ENCODE data around the gene FTCD.
A peak's percentile ranks its signal among the peaks of the same experiment; 100 is the strongest.
"Not testable (repeated sequence)": the region's sequence is repeated elsewhere in the genome, so short reads cannot be mapped to it uniquely, and the experiment has no call there.

The FTCD gene

DNA sequence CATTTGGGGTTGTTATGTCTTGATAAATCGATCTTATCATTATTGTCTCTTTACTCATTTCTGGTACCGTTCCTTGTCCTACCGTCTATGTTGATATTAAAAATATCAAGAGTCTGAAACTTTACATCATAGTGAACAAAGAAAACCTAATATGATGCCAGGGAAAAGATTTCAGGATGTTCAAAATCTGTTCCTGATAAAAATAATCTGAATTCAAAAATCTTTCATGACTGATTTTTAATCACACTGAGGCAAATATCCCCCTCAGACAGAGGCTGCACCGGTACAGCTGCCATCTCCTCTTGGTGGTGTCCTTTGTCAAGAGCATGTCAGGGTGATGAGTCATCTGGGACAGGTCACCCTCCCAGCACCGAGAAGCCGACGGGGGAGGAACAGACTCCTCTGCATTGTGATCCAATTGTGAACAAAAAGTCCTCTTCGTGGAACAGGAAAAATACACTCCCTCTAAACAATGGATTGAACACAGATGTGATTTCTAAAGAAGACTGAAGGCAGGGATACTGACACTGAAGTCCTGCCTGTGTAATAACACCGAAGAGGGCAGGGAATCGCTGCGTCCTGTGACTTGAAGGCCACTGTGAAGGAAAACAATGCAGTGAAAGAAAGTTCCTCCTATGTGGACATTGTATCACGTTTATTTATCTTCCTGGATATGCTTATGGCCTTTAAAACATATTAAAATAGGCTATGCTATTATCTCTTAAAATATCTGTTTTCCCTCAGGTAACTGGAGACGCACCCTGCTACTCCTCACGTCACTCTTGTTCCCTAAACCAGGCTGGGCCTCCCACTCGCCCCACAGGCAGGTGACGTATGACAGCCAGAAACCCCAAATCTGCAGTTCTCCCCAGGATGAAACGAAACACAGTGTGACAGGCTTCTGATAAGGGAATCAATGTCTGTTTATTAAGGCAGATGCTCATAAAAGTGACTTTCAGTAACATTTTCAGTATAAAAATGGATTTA is 33.1 kb upstream of the FTCD start:
- DNase-seq (ENCODE audit: low spot score): no peak

DNA sequence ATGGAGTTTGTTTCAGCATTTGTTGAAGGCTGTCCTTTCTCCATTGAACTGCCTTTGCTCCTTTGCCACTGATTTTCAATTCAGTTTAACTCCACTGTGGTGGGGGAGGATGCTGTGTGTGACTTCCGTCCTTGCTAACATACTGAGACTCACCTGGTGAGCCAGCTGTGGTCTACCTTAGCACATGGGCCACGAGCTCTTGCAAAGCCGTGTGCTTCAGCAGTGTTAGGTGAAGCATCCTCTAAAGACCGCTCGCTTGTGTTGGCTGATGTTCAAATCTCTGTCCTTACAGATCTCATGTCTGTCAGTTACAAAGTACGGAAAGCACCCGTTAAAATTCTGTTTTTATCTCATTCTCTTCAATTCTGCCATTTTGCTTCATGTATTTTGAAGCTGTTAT is 32.4 kb upstream of the FTCD start:
- no peak for DNase-seq (ENCODE audit: low spot score)

DNA sequence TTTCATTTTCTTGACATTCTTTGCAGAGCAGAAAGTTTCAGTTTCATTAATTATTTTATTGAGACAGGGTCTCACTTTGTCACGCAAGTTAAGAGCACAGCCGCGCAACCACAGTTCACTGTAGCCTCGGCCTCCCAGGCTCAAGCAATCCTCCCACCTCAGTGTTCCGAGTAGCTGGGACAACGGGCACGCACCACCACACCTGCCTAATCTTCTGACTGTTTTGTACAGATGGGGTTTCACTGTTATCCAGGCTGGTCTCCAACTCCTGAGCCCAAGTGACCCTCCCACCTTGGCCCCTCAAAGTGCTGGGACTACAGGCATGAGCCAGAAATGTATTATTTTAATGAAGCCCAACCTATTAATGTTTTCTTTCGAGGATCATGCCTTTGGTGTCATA is 31.9 kb upstream of the FTCD start:
- DNase-seq (ENCODE audit: low spot score): no peak

DNA sequence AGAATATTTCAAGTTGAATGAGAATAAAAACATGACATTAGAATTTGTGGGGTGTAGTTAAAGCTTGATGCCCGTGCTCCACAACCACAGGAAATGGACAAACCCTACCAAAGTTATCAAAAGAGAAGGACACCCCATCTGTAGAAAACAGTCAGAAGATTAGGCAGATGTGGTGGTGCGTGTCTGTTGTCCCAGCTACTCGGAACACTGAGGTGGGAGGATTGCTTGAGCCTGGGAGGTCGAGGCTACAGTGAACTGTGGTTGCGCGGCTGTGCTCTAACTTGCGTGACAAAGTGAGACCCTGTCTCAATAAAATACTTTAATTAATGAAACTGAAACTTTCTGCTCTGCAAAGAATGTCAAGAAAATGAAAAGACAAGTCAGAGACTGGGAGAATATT is 30.3 kb upstream of the FTCD start:
- DNase-seq (ENCODE audit: low spot score): no peak

DNA sequence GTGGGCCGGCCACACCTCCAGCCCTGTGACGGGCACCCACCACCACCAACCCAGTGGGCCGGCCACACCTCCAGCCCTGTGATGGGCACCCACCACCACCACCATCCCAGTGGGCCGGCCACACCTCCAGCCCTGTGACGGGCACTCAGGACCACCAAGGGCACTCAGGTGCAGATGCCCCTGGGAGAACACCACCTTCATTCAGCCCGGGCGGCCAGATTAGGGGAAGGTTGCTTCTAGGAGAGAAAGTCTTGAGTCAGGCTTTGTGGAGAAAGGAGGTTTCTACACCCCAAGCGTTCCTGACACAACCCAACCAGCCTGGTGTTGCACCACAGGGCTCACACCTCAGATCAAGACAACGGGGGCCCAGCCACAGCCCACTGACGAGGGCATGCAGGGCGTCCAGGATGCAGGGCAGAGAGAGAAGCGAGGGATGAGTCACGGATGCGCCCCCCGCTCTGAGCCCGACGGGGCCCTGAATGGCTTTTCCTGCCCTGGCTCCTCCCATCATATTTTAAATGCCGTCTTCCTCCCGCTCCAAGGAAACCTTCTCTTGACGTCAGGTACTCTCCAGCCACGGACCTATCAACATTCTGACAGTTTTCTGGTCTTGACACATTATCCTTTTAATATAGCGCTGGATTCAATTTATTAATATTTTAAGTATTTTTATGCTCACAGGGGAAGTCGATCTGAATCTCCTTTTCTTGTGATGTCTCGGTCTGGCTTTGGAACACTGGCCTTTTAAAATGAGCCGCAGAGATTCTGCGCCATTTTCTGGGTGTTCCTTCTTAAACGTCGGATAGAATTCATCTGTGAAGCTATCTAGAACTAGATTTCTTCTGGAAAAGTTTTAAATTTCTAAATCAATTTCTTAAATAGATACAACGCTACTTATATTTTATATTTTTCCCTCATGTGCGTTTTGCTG is 29.5 kb upstream of the FTCD start:
- peak; percentile 86 for DNase-seq (ENCODE audit: low spot score)

DNA sequence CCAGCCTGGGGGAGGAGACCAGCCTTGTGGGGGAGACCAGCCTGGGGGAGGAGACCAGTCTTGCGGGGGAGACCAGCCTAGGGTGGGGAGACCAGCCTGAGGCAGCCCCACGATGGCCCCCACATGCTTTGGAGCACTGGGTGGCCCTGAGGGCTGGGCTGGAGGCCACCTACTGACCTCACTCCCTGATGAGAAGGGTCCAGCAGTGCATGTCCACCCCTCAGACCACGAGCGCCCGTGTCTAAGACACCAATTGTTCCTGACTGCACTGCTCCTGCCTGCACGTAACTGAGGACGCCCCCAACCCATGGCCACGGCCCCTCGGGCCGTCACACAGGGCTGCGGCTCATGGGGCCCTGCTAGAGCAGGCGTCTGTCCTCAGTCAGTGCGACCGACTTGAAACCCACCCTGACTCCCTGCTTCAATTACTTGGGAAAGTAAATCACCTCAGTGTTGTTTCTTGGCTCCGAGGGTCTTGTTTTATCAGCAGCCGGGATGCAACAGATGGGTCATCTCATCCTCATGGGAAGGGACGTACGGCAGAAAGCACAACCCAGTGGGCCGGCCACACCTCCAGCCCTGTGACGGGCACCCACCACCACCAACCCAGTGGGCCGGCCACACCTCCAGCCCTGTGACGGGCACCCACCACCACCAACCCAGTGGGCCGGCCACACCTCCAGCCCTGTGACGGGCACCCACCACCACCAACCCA is 28.7 kb upstream of the FTCD start, which contains the start of gene SPATC1L:
SPATC1L (minus strand) TSS at position 550 of the 715 bp plus-strand sequence. CDS start 1,643 bp downstream, outside the sequence.
- peak; percentile 73 for DNase-seq (ENCODE audit: low spot score)

DNA sequence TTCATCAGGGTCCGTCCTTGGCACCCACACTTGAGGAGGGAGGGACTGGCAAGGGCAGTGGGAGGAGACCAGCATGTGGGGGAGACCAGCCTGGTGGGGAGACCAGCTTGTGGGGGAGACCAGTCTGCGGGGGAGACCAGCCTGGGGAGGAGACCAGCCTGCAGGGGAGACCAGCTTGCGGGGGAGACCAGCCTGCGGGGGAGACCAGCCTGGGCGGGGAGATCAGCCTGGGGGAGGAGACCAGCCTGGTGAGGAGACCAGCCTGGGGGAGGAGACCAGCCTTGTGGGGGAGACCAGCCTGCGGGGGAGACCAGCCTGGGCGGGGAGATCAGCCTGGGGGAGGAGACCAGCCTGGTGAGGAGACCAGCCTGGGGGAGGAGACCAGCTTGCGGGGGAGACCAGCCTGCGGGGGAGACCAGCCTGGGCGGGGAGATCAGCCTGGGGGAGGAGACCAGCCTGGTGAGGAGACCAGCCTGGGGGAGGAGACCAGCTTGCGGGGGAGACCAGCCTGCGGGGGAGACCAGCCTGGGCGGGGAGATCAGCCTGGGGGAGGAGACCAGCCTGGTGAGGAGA is 28.0 kb upstream of the FTCD start:
- DNase-seq (ENCODE audit: low spot score): not testable (repeated sequence)

DNA sequence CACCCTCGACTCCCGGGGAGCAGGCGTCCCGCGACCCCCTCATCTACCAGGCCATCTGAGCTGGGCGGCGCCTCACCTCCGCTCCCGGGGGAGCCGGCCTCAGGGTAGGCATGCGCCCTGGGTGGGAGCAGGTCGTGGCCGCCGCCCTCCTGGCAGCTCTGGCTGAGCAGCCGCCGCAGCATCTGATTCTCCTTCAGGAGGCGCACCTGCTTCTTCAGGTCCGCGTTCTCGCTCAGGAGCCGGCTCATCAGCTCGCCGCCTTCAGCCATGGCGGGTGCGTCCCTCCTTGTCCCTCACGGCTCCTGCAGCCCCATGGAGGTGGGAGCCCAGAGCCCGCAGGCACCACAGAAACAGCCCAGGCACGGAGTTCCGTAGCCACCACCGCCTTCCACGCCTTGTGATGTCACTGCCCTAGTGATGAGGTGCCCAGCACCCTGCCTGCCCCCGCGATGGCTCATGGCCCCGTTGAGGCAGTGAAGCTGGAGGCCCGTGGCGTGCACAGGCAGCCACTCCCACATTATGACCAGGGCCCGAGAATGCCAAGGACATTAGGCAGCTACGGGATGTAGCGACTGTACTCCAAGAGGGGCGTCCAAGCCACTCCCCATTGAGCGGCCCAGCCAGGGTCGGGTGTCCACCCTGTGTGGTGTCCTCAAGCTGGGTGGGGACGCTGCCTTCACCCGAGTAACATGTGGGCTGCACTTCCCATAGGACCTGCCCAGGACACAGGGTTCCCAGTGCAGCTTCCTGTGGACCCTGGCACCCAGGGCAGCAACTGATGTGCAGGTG is 27.4 kb upstream of the FTCD start:
- DNase-seq (ENCODE audit: low spot score): no peak

DNA sequence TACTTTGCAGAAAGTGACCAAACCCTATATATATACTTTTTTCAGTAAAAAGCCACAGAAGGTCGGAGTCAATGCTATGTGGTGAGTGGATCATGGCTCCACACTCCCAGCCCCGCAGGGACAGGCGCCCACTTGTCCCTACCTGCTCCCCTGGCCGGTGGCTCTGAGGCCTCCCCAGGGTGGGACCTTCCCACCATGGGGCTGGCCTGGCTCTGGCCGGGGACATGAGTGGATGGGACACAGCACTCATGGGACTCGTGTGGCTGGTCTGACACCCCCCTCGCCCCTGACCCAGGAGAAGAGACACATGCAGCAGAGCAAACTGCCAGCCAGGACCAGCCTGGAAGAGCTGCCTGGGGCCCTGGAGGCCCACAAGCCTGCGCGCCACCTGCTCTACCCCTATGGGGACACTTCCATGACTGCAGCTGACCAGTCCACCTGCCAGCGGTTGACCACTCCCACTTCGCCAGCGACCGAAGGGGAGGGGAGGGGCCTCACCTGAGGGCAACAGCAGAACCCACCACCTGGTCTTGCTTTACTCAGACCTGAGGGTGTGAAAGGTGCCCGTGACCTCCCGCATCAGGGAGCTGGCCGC is 26.7 kb upstream of the FTCD start:
- no peak for DNase-seq (ENCODE audit: low spot score)

DNA sequence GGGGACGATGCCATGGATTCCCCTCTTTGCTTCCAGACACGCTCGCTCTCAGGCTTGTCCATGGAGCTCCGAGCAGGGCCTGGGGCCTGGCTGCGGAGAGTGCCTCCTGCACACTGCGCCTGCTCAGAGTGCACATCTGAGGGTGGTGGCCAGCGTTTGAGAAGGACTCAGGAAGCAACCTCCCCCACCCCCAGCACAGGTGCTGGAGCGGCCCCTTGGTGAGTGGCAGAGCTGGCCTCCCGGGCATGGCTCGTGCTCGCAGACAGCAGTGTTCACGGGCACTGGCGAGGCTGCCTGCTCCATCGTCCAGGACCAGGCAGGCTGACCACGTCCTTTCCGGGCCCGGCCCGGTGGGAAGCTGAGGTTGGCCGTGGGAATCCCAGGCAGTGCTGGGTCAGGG is 26.1 kb upstream of the FTCD start:
- no peak for DNase-seq (ENCODE audit: low spot score)

DNA sequence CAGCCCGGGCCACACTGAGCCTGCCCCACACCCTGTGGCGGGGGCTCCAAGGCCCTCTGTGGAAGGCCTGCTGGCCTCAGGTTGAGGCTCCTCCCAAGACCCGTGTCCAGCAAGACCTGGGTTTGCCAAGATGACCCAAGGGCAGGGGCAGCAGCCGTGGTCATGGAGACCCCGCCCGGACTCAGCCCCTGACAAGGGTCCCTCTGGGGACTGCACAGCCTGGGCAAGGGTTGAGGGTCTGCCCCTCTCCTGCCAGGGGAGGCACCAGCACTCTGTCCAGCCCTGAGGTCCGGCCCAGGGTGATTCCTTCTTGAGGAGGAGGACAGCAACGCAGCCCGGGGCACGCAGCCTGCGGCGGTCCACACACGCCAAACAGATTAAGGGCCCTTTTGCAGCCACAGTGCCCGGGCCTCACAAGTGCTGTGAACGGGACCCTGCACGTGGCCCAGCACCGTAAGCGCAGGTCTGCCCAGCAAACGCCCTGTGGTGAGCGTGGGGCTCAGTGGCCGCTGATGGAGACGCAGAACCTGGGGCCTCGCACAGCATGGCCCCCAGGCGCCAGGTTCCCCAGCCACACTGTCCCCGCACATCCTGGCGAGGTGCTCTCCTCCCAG is 25.5 kb upstream of the FTCD start:
- no peak for DNase-seq (ENCODE audit: low spot score)

DNA sequence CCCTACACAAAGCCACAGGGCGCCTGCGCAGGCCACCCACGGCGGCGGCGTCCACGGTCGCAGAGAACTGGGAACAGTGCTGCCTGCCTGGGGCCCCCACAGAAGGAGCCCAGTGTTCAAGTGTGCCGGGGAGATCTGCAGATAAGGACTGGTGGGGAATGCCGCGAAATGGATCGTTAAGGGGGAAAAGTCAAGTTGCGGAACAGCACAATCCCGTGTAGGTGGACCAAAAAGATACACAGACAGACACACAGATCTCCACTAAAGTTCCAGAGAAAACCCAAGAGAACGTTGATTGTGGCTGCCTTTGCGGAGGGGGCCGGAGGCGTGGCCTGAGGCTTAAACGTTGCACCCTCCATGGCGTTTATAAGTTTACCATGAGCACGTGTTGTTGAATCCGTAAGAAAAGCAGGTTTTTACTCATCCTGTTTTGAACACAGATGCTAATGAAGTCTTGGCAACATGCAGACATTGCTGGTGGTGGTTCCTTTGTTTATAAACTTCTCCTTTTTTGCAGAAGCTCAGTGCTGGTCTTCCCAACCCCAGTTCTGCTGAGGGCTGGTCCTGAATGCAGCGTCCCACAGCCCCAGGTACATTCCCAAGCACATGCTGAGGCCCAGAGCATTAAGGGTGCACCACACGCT is 24.8 kb upstream of the FTCD start:
- no peak for DNase-seq (ENCODE audit: low spot score)

DNA sequence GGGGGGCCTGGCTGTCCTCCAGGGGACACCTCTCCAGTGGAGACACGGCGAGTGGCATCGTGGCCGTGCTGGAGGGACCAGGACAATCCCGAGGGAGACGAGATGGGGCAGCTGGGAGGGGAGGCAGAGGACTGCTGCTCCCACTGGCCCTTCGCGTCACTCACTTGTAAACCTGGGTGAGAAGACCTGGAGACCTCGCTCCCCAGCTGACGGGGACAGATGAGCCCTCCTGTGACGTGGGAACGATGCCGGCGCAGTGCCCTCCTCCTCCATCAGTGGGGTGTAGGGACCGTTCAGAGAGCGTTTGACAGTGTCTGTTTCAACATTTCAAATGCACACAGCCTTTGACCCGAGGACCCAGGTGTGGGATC is 24.3 kb upstream of the FTCD start:
- DNase-seq (ENCODE audit: low spot score): no peak

DNA sequence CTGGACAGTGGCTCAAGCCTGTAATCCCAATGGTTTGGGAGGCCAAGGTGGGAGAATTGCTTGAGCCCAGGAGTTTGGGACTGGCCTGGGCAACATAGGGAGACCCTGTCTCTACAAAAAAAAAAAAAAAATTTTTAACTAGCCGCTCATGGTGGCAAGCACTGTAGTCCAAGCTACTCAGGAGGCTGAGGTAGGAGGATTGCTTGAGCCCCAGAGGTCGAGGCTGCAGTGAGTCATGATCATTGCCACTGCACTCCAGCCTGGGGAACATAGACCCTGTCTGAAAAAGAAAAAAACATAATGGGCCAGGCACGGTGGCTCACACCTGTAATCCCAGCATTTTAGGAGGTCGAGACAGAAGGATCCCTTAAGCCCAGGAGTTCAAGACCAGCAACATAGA is 23.6 kb upstream of the FTCD start:
- DNase-seq (ENCODE audit: low spot score): no peak

DNA sequence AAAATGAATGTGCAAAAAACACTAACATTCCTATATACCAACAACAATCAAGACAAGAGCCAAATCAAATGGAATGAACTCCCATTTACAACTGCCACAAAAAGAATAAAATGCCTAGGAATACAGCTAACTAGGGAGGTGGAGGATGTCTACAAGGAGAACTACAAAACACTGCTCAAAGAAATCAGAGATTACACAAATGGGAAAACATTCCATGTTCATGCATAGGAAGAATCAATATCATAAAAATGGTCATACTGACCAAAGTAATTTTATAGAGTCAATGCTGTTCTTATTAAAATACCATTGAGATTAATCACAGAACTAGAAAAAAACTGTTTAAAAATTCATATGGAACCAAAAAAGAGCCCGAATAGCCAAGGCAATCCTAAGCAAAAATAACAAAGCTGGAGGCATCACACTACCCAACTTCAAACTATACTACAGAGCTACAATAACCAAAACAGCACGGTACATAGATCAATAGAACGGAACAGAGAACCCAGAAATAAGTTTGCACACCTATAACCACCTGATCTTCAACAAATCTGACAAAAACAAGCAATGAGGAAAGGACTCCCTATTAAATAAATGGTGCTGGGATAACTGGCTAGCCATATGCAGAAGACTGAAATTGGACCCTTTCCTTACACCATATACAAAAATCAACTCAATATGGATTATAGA is 21.2 kb upstream of the FTCD start:
- not testable (repeated sequence) for DNase-seq (ENCODE audit: low spot score)

DNA sequence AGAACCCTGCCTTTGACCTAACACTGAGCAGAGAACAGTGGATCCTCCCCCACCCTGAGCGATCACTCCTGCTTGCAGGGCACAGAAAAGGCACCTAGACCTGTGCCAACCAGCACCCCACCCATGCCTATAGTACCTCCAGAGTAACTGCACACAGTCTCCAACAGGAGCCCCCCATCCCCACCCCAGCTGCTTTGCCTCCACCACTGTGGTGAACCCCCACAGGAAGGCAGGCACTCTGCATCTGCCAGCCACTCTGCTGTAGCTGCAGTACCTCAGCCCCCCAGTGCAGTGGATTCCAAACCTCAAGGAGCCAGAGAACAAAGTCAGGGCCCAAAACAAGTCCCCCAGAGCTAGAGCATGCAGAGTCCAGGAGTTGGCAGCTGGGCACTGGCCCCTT is 18.2 kb upstream of the FTCD start:
- DNase-seq (ENCODE audit: low spot score): no peak

DNA sequence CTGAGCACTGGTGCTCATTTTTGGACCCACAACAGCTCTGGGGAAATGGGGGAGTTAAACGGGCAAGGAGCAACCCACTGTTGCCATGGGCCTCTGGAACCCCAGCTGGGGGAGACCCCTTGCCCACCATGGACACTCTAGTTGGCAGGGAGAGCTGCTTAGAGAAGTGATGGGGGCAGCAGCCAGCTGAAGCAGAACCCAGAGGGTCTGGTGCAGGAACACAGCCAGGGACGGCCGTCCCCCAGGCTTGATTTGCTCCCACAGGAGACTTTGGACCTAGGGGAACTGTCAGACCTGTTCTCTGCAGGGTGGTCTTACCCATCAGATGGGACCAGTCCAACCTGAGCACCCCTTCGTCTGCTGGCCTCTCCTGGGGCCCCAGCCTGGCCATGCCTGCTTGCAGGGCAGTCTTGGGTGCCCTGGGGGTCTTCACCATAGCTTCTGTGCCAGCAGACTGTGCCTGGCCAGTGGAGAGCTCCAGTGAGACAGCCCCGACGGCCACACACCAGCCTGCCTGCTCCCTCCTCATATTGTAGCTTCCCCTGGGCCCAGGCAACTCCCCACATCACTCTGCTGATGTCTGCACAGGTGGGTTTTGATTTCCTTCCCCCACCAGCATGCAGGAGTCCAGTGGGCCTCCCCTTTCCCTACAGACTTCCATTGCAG is 17.6 kb upstream of the FTCD start:
- DNase-seq (ENCODE audit: low spot score): no peak

Measured in SK-N-DZ (cell line).